Hematopoietic multipotent progenitor cell treated with erythropoietin and hydrocortisone succinate and interleukin-3 and kit ligand, for 15 days (in vitro differentiated cells): Measurements from ENCODE around the gene CACNG1.
"Not testable (repeated sequence)": the region's sequence is repeated elsewhere in the genome, so short reads cannot be mapped to it uniquely, and the experiment has no call there.

ENCODE experiments used
- DNase-seq: peaks from one replicate; pipeline ENCODE4 v3.0.0-alpha.2; 2015; ENCODE audit warnings: low spot score

Gene CACNG1

GRCh38 chr17:67079491-67079890 is 35.1 kb downstream of the CACNG1 start:
- DNase-seq, result no peak

DNA sequence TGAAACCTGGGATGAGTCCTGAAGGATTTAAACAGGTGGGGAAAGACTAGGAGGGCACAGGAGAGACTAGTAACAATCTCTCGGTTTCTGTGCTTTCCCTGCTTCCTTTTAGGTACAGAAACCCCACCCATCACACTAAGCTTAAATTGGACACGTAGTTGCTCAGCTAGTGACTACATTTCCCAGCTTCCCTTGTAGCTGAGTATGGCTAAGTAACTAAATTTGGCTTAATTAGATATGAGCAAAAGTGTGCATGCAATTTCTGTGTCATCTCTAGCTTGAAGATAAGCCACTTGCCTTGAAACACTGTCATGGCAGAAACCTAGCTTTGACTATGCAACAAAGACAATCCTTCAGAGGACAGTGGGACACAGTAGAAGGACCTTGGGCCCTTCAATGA is 36.5 kb downstream of the CACNG1 start:
- DNase-seq, result no peak

- no peak for DNase-seq
Measured at GRCh38 chr17:67082107-67082506, 37.8 kb downstream of the CACNG1 start.

DNA sequence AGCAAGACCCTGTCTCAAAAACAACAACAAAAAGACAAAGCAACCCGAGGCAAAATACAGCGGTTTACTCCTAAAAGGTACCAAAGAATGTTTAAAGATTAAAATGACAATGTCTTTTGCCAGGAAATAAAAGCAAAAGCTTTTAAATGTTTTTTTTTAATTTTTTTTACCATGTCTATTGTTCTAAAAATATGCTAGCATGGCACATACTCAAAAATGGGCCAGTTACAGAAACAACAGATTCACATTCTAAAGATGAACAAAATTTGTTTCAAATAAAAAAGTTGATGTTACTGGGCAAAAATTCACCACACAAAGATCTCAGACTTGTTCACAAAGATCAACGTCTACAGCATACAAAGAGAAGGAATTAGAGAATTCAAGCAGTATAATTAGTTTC is 41.1 kb downstream of the CACNG1 start:
- DNase-seq, result no peak

DNA sequence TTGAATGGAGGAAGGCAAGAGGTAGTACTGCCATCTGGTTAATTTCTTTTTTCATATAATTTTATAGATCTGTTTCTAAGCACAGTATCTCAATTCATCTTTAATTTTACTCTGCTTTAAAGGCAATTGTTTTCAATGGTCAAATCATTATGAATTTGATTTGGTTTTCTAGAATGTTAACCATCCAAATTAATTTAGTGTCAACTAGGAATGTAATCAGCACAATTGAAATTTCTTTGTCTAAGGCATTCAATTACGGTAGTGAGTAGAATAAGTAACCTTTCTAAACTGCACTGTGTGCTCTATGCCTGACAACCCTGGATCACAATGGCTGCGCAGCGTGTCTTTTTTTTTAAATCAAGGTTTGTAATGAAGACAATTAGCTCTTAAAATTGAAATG is 44.3 kb downstream of the CACNG1 start:
- DNase-seq, result no peak

GRCh38 chr17:67090341-67090740 is 46.0 kb downstream of the CACNG1 start:
- DNase-seq, result no peak

- no peak for DNase-seq
Measured at GRCh38 chr17:67092291-67092690, 47.9 kb downstream of the CACNG1 start.

DNA sequence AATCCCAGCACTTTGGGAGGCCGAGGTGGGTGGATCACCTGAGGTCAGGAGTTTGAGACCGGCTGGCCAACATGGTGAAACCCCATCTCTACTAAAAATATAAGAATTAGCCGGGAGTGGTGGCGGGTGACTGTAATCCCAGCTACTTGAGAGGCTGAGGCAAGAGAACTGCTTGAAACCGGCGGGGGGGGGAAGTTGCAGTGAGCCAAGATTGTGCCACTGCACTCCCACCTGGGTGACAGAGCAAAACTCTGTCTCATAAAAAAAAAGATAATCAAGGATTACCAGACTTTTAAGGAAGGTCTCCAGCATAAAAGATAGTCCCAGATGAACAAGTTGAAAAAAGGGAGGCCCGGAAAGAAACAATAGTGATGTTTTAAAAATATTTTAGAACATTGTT is 48.4 kb downstream of the CACNG1 start:
- not testable (repeated sequence) for DNase-seq

- DNase-seq, result no peak
Measured at GRCh38 chr17:67093348-67093747, 49.0 kb downstream of the CACNG1 start.

GRCh38 chr17:67095291-67095690 is 50.9 kb downstream of the CACNG1 start:
- not testable (repeated sequence) for DNase-seq

GRCh38 chr17:67095803-67096202 is 51.4 kb downstream of the CACNG1 start:
- DNase-seq, result no peak

- no peak for DNase-seq
Measured at GRCh38 chr17:67096609-67097008, 52.3 kb downstream of the CACNG1 start.

DNA sequence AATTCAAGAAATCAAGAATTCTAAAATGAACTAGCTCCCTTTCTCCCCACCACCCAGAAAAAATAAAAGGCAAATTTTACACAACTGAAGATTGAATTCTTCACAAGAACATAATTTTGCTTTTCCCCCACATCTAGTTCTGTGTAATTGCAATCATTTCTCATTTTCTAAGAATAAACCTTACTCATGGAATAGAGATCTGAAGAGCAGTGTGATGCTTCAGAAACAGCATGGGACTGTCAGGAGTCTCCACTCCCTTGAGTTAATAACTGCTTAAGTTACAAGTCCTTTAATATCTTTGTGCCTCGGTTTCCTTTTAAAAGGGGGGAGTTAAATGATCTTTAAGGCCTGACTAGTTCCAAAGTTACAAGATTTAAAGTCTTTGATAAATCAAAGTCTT is 53.7 kb downstream of the CACNG1 start:
- DNase-seq, result no peak

DNA sequence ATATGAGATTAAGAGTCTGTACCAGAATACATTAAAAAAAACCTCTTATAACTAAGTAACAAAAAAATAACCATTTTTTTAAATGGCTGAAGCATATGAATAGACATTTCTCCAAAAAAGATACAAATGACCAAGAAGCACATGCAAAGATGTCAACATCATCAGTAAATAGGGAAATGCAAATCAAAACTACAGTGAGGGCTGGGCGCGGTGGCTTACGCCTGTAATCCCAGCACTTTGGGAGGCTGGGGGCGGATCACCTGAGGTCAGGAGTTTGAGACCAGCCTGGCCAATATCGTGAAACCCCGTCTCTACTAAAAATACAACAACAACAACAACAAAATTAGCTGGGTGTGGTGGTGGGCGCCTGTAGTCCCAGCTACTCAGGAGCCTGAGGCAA is 60.3 kb downstream of the CACNG1 start:
- DNase-seq, result not testable (repeated sequence)

GRCh38 chr17:67105213-67105612 is 60.9 kb downstream of the CACNG1 start:
- no peak for DNase-seq
